ENCODE results near the gene ZHX3.

GRCh38 chr20:41158082-41158625, 159.4 kb downstream of the ZHX3 start:
- no peak for TF ChIP-seq CTCF (IDR thresholded peaks at IDR 0.05)
- no peak for TF ChIP-seq POLR2AphosphoS5 (IDR thresholded peaks at IDR 0.05)
- no peak for TF ChIP-seq POLR2A (IDR thresholded peaks at IDR 0.05)

Data from suprapubic skin (tissue), 4 donors.